Activated B cell treated with CpG ODN at 0.5 μM for 24 hours (primary cell): ENCODE measurements around the gene H2BK1. TPM values are rescaled to one million over a fixed set of nuclear protein-coding genes. Genes with fewer than 3 reads are reported as not detected.

Source experiments
- ATAC-seq: fragments of 200-7000 bp; cut with Tn5 transposase; one replicate; pipeline ENCODE4 v1.10.0; 2021; ENCODE audit warnings: low read depth, mild to moderate bottlenecking, moderate library complexity
- CTCF ChIA-PET: fragments of 350-600 bp; sonication (Branson Sonifier 250); formaldehyde crosslinking; loops from one replicate; lab custom pipeline; 2021; ENCODE audit warnings: antibody characterized with exemption; lab: Charles Lee
- POLR2A ChIA-PET: fragments of 350-600 bp; sonication (Branson Sonifier 250); formaldehyde crosslinking; loops from one replicate; lab custom pipeline; 2021; ENCODE audit warnings: antibody characterized with exemption; lab: Charles Lee
- DNase-seq: peaks from one replicate; pipeline ENCODE4 v3.0.0; 2022
- H3K27ac Mint-ChIP-seq: one replicate; pipeline ENCODE4 v1.8.0; 2020; ENCODE audit warnings: mixed read lengths
- H3K27me3 Mint-ChIP-seq: one replicate; pipeline ENCODE4 v1.8.0; 2021; ENCODE audit warnings: mixed read lengths
- H3K36me3 Mint-ChIP-seq: one replicate; pipeline ENCODE4 v1.8.0; 2021; ENCODE audit warnings: low read depth, mixed read lengths
- H3K4me1 Mint-ChIP-seq: one replicate; pipeline ENCODE4 v1.8.0; 2021; ENCODE audit warnings: mixed read lengths
- H3K4me3 Mint-ChIP-seq: one replicate; pipeline ENCODE4 v1.8.0; 2020; ENCODE audit warnings: mild to moderate bottlenecking, mixed read lengths
- H3K9me3 Mint-ChIP-seq: one replicate; pipeline ENCODE4 v1.8.0; 2020; ENCODE audit warnings: mixed read lengths
- intact Hi-C: fragments of 100-400 bp; cut with micrococcal nuclease; formaldehyde crosslinking; loops from one replicate; pipeline ENCODE4 v1.15.1; 2024
- total RNA-seq: library from RNA; stranded (reverse); gene quantifications from 2 replicates; pipeline ENCODE4 v1.2.3, GENCODE V29; 2022
- TF ChIP-seq, protein P1 (sequence below): fragments of 200-600 bp; IDR thresholded peaks from one replicate; pipeline ENCODE4 v1.8.0; 2022; ENCODE audit warnings: antibody characterized with exemption, mild to moderate bottlenecking

The H2BK1 gene
- total RNA-seq, 1 donor from 2014 or later = 1.8 TPM

DNA sequence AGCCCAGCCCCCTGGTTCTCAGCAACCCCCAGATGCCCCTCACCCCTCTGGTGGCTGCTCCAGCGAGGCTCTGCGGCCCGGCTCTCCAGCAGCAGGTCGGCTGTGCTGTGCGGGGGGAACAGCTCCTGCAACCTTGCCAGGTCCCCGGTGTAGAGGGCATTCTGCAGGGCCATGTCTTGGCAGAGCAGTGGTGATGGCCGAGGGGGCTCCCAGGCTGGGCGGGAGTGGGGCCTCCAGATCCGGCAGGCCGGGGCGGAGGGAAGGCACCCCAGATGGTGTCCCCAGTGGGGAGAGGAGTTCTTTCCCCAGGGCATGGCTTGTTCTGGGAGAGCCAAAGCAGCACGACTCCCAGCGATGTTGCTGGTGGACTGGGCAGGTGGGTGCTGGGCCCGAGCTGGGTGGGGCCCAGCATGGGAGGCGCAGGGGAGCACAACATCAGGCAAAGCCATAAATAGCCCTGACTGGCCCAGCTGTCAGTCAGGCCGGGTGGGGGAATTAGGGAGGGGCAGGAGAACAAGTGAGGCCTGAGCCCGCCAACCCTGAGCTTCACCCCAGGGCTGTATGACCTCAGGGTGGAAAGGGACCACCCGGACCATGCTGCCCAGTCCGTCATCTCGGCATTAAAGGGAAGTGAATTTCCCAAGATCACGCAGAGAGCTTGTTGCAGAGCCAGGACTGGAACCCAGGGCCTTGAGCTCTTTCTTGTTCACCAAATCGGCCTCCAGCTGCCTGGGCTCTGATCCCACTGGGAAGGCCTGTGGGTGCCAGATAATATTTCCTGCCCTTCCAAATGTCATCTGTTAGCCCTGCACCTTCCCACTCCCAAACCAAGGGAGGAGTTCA, 22.7 kb downstream of the H2BK1 start:
- intact Hi-C loops = no loop called here
- Mint-ChIP-seq H3K36me3 (no peaks in the 10 kb centered on the region), H3K4me1 (peaks cover 4% of the 10 kb centered on the region), H3K4me3 (no peak overlapping the region), H3K27ac (no peak overlapping the region), H3K9me3 (no peaks in the 10 kb centered on the region), H3K27me3 (peaks cover 26% of the 10 kb centered on the region)
- ChIA-PET CTCF (no interaction called here), POLR2A (interaction anchor here (1.0 kb wide), 1 partner anchor 39 kb away, joined by 3 read pairs; the partner anchor contains the start of gene ABCF2)
- DNase-seq = no peak
- TF ChIP-seq, protein P1, sequence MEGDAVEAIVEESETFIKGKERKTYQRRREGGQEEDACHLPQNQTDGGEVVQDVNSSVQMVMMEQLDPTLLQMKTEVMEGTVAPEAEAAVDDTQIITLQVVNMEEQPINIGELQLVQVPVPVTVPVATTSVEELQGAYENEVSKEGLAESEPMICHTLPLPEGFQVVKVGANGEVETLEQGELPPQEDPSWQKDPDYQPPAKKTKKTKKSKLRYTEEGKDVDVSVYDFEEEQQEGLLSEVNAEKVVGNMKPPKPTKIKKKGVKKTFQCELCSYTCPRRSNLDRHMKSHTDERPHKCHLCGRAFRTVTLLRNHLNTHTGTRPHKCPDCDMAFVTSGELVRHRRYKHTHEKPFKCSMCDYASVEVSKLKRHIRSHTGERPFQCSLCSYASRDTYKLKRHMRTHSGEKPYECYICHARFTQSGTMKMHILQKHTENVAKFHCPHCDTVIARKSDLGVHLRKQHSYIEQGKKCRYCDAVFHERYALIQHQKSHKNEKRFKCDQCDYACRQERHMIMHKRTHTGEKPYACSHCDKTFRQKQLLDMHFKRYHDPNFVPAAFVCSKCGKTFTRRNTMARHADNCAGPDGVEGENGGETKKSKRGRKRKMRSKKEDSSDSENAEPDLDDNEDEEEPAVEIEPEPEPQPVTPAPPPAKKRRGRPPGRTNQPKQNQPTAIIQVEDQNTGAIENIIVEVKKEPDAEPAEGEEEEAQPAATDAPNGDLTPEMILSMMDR = no peak
- no peak for ATAC-seq

DNA sequence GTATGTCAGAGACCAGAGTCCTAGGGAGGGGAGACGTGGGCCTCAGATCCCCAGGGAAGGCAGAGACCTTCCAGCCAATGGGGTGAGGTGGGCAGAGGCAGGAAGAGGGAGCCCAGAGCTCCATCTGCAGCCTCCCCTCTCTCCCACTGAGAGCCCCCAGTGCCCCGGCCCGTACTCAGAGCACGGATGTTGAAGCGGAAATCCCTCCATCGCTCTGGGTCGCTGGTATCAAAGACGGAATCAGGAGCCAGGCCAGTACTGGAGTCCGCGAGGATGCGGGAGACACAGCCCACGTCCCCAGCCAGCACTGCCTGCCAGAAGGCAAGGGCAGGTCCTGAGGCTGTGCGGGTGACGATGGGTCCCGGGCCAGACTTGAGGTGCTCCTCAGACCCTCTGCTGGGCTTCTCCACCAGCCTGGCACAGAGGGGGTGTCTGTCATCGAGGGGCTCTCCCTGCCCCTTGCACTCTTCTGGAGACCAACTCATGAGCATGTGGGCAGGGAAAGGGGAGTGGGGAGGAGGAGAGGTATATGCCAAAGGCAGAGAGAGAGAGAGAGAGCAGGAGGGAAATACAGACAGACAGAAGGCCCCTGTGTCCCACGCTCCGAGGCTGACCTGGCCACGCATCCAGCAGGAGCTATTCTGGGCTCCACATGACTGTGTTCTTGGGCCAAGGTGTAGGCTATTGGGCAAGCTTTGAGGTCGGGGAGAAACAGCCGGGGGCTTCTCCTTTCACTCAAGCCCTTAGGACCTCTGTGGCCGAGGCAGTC, 23.5 kb downstream of the H2BK1 start, which contains the start of gene ASB10:
TSS of gene ASB10 (minus strand) at position 611 of the 769 bp plus-strand sequence. CDS start at position 491, 120 bp downstream.
- ChIA-PET POLR2A (no interaction called here), CTCF (no interaction called here)
- intact Hi-C loops = no loop called here
- H3K27me3 Mint-ChIP-seq = peaks cover 28% of the 10 kb centered on the region
- TF ChIP-seq, protein P1 = no peak
- H3K4me1 Mint-ChIP-seq = peaks cover 4% of the 10 kb centered on the region
- no peaks in the 10 kb centered on the region for H3K9me3 Mint-ChIP-seq
- no peak for ATAC-seq
- DNase-seq = no peak
- H3K36me3 Mint-ChIP-seq = no peaks in the 10 kb centered on the region
- no peak within 1 kb of the TSS for H3K27ac Mint-ChIP-seq
- no peak within 1 kb of the TSS for H3K4me3 Mint-ChIP-seq

DNA sequence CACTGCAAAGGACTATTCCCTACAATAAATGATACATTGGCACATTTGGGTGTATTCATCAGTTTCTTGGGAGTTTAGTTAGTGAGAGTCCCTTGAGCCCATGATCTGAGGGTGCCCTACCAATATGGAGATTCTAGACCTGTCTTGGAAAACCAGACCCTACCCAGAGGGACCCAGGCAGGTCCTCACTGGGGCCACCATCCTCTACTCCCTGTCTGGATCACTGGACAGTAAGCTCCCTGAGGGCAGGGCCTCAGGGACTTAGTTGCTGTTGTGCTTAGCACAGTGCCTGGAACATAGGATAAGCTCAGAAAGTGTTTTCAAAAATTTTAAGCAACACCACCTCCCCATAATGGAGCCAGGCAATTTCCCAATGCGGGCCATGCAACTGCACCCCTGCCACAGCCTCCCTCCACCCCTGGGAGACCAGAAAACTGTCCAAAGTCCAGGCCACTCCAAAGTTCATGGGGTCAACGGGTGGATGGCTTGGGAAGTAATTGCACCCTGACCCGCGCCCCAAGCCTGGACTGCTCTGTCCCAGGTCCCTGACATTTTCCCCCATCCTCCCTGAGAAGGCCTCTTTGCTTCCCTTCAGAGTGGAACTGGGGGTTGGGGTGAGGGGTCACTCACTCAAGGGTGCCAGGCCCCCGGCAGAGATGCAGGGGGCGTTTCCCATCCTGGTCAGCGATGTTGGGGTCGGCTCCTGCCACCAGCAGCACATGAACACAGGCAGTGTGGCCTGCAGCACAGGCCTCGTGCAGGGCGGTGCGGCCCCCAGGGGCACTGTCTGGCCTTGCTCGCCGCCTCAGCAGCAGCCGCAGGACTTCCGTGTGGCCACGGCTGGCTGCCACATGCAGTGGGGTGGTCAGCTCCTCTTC, 24.3 kb downstream of the H2BK1 start:
- no peaks in the 10 kb centered on the region for H3K36me3 Mint-ChIP-seq
- ChIA-PET POLR2A (no interaction called here), CTCF (no interaction called here)
- peaks cover 27% of the 10 kb centered on the region for H3K27me3 Mint-ChIP-seq
- DNase-seq = no peak
- H3K4me1 Mint-ChIP-seq = peaks cover 4% of the 10 kb centered on the region
- no peaks in the 10 kb centered on the region for H3K9me3 Mint-ChIP-seq
- no peak for ATAC-seq
- TF ChIP-seq, protein P1 = no peak
- intact Hi-C loops = no loop called here
- H3K4me3 Mint-ChIP-seq = no peak overlapping the region
- H3K27ac Mint-ChIP-seq = no peak overlapping the region

DNA sequence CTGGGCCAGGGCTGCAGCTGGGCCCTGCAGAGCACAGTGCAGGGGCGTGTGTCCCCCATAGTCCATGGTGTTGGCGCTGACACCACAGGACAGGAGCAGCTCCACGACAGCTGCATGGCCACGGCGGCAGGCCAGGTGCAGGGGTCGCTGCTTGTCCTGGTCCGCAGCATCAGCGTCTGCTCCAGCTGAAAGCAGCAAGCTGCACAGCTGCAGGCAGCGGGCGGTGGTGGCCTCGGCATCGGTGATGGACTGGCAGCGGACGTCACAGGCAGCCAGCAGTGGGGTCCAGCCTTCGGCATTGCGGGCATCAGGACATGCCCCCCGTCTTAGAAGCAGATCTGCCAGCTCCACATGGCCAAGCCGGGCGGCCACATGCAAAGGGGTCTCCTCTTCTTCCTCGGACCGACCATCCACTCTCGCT, 29.3 kb downstream of the H2BK1 start:
- Mint-ChIP-seq H3K4me3 (no peak overlapping the region), H3K9me3 (no peaks in the 10 kb centered on the region), H3K27ac (no peak overlapping the region), H3K4me1 (no peaks in the 10 kb centered on the region), H3K36me3 (no peaks in the 10 kb centered on the region), H3K27me3 (peaks cover 30% of the 10 kb centered on the region)
- peak; percentile 6 for DNase-seq
- POLR2A ChIA-PET = no interaction called here
- intact Hi-C loops = no loop called here
- TF ChIP-seq, protein P1 = no peak
- CTCF ChIA-PET = no interaction called here
- no peak for ATAC-seq
